CD14-positive monocyte (primary cell): ENCODE results near the gene NNAT. TPM values are rescaled to one million over a fixed set of nuclear protein-coding genes. Genes with fewer than 3 reads are reported as not detected.

Experiments
- DNase-seq, 3 donors: peaks; one replicate each; pipeline ENCODE4 v3.0.0-alpha.2; 2011 to 2022
- H2AFZ ChIP-seq: 2 replicates; pipeline ENCODE4 v1.6.0; 2012; ENCODE audit warnings: mild to moderate bottlenecking, low read depth, low read length, inconsistent platforms; ENCODE audit not compliant: insufficient read depth, poor library complexity, severe bottlenecking
- H3K27ac ChIP-seq, 2 donors: 1 replicate in 1 of 2; 2 replicates in 1 of 2; pipeline ENCODE4 v1.5.1; 2012 to 2013; ENCODE audit warnings: low read length in 2 of 2, control low read depth in 1 of 2, inconsistent platforms in 1 of 2, low read depth in 1 of 2, mild to moderate bottlenecking in 1 of 2
- H3K27me3 ChIP-seq, 2 donors: one replicate each; pipeline versions ENCODE4 v1.6.0 to v1.6.1; 2011 to 2013; ENCODE audit warnings: low read length in 2 of 2; ENCODE audit not compliant: control insufficient read depth in 2 of 2, insufficient read depth in 2 of 2
- H3K36me3 ChIP-seq, 2 donors: replicated peaks in 1 of 2; 1 replicate in 1 of 2; 2 replicates in 1 of 2; pipeline versions ENCODE4 v1.5.1 to v1.6.1; 2012 to 2013; ENCODE audit warnings: low read length in 2 of 2, control low read depth in 1 of 2, inconsistent platforms in 1 of 2, mild to moderate bottlenecking in 1 of 2; ENCODE audit not compliant: insufficient read depth in 2 of 2, control insufficient read depth in 1 of 2
- H3K4me1 ChIP-seq, 2 donors: 1 replicate in 1 of 2; 2 replicates in 1 of 2; pipeline versions ENCODE4 v1.5.1 to v1.6.1; 2012 to 2013; ENCODE audit warnings: low read length in 2 of 2, control low read depth in 1 of 2, inconsistent platforms in 1 of 2, mild to moderate bottlenecking in 1 of 2, moderate library complexity in 1 of 2; ENCODE audit not compliant: insufficient read depth in 2 of 2, control insufficient read depth in 1 of 2
- H3K4me2 ChIP-seq: replicated peaks from 2 replicates; pipeline ENCODE3; 2012; ENCODE audit warnings: low read length, moderate library complexity, mild to moderate bottlenecking; ENCODE audit not compliant: poor library complexity, severe bottlenecking; ENCODE audit errors: extremely low read depth
- H3K4me3 ChIP-seq, 3 experiments: fragments of 200-600 bp in 1 of 3; sonication (generic) in 1 of 3; replicated peaks in 1 of 3; 1 replicate in 2 of 3; 2 replicates in 1 of 3; pipeline ENCODE4 v1.5.1; 2011 to 2013; ENCODE audit warnings: low read length in 3 of 3, mild to moderate bottlenecking in 3 of 3, control low read depth in 2 of 3, low read depth in 2 of 3, inconsistent platforms in 1 of 3, moderate library complexity in 1 of 3
- H3K79me2 ChIP-seq: 2 replicates; pipeline ENCODE4 v1.6.0; 2012; ENCODE audit warnings: mild to moderate bottlenecking, control low read depth, inconsistent platforms, low read length, moderate library complexity; ENCODE audit not compliant: insufficient read depth
- H3K9ac ChIP-seq: 2 replicates; pipeline ENCODE4 v1.6.0; 2017; ENCODE audit warnings: low read length, mild to moderate bottlenecking; ENCODE audit not compliant: insufficient read depth, poor library complexity, severe bottlenecking
- H3K9me3 ChIP-seq, 2 donors: replicated peaks in 1 of 2; 1 replicate in 1 of 2; 2 replicates in 1 of 2; pipeline versions ENCODE4 v1.5.1 to v1.6.1; 2012 to 2013; ENCODE audit warnings: low read length in 2 of 2, control low read depth in 1 of 2; ENCODE audit not compliant: control insufficient read depth in 1 of 2, insufficient read depth in 1 of 2
- H4K20me1 ChIP-seq: 2 replicates; pipeline ENCODE4 v1.6.0; 2012; ENCODE audit warnings: mild to moderate bottlenecking, low read length, control low read depth, moderate library complexity; ENCODE audit not compliant: insufficient read depth
- H3K27ac Mint-ChIP-seq, 7 donors: one replicate each; pipeline ENCODE4 v1.8.0; 2020; ENCODE audit warnings: mild to moderate bottlenecking in 7 of 7, mixed read lengths in 7 of 7, moderate library complexity in 6 of 7, inconsistent platforms in 2 of 7
- H3K27me3 Mint-ChIP-seq, 3 donors: one replicate each; pipeline ENCODE4 v1.8.0; 2021 to 2022; ENCODE audit warnings: low read depth in 3 of 3, mild to moderate bottlenecking in 3 of 3, mixed read lengths in 3 of 3, moderate library complexity in 3 of 3, inconsistent platforms in 1 of 3
- H3K36me3 Mint-ChIP-seq, 2 donors: one replicate each; pipeline ENCODE4 v1.8.0; 2020; ENCODE audit warnings: mixed read lengths in 2 of 2, inconsistent platforms in 1 of 2, mild to moderate bottlenecking in 1 of 2
- H3K4me1 Mint-ChIP-seq: one replicate; pipeline ENCODE4 v1.8.0; 2020; ENCODE audit warnings: mild to moderate bottlenecking, mixed read lengths
- H3K4me3 Mint-ChIP-seq, 2 donors: one replicate each; pipeline ENCODE4 v1.8.0; 2020; ENCODE audit warnings: mild to moderate bottlenecking in 2 of 2, mixed read lengths in 2 of 2, moderate library complexity in 1 of 2
- H3K9me3 Mint-ChIP-seq, 7 donors: one replicate each; pipeline ENCODE4 v1.8.0; 2020 to 2022; ENCODE audit warnings: mixed read lengths in 7 of 7, mild to moderate bottlenecking in 6 of 7, moderate library complexity in 6 of 7, inconsistent platforms in 2 of 7
- CTCF ChIP-seq: fragments of 200-600 bp; IDR thresholded peaks from one replicate; pipeline ENCODE4 v1.8.0; 2022; ENCODE audit warnings: antibody characterized with exemption, mild to moderate bottlenecking
- WGBS: methylation state at CpG from one replicate; pipeline ENCODE4 v1.1.5; 2013; ENCODE audit warnings: missing lambda C conversion rate; ENCODE audit not compliant: insufficient coverage; 5-methylcytosine and 5-hydroxymethylcytosine counted together
- intact Hi-C, 2 donors: fragments of 100-400 bp; cut with micrococcal nuclease; formaldehyde crosslinking; loops; one replicate each; pipeline versions ENCODE4 v1.15.0 to v1.15.1; 2023
- polyA plus RNA-seq, 3 donors: library from polyadenylated mRNA; depleted of rRNA in 1 of 3; unstranded in 2 of 3; stranded (reverse) in 1 of 3; fragments of 300-500 nt in 2 of 3; fragments of >200 nt in 1 of 3; fragmentation: Illumina TruSeq in 2 of 3; gene quantifications; 1 replicate in 2 of 3; 2 replicates in 1 of 3; pipeline ENCODE4 v1.2.3, GENCODE V29; 2012 to 2021

The NNAT gene
- polyA plus RNA-seq, 3 donors = not detected

- Mint-ChIP-seq H3K4me3 (no peak overlapping the region), H3K9me3 (no peaks in the 10 kb centered on the region), H3K27me3 (no peaks in the 10 kb centered on the region), H3K27ac (no peak overlapping the region), H3K4me1 (no peaks in the 10 kb centered on the region), H3K36me3 (peaks cover 12 to 21% of the 10 kb centered on the region in 2 donors)
- Histone ChIP-seq H2AFZ (no peak overlapping the region), H3K9ac (no peak overlapping the region), H3K4me2 (no peak overlapping the region), H3K27me3 (no peaks in the 10 kb centered on the region), H3K36me3 (peaks cover 13 to 34% of the 10 kb centered on the region in 2 donors), H3K9me3 (no peaks in the 10 kb centered on the region), H3K79me2 (no peaks in the 10 kb centered on the region), H3K27ac (no peak overlapping the region), H3K4me3 (no peak overlapping the region), H4K20me1 (peaks cover 80% of the 10 kb centered on the region), H3K4me1 (no peaks in the 10 kb centered on the region)
- DNase-seq = no peak
- no peak for TF ChIP-seq CTCF
- intact Hi-C loops = no loop called here
- 96% methylated on average over 4 of the region's 4 CpGs for WGBS
Measured at GRCh38 chr20:37506152-37506725, 14.8 kb upstream of the NNAT start.

- Histone ChIP-seq H3K79me2 (peaks cover 6% of the 10 kb centered on the region), H4K20me1 (peaks cover 91% of the 10 kb centered on the region), H3K4me3 (no peak overlapping the region), H3K4me2 (no peak overlapping the region), H3K9ac (no peak overlapping the region), H3K27ac (no peak overlapping the region), H3K36me3 (peaks cover 27 to 73% of the 10 kb centered on the region in 2 donors), H3K9me3 (no peaks in the 10 kb centered on the region), H2AFZ (no peak overlapping the region), H3K27me3 (no peaks in the 10 kb centered on the region), H3K4me1 (no peaks in the 10 kb centered on the region)
- Mint-ChIP-seq H3K36me3 (peaks cover 38 to 41% of the 10 kb centered on the region in 2 donors), H3K27me3 (no peaks in the 10 kb centered on the region), H3K4me1 (peaks cover 1% of the 10 kb centered on the region), H3K27ac (no peak overlapping the region), H3K4me3 (no peak overlapping the region), H3K9me3 (no peaks in the 10 kb centered on the region)
- no peak for DNase-seq
- intact Hi-C loops = no loop called here
- 100% methylated on average over 5 of the region's 5 CpGs for WGBS
- no peak for TF ChIP-seq CTCF
Measured at GRCh38 chr20:37510226-37510625, 10.8 kb upstream of the NNAT start.
